HepG2 (cell line): Measurements from ENCODE around the gene VNN1. TPM values are rescaled to one million over a fixed set of nuclear protein-coding genes. Genes with fewer than 3 reads are reported as not detected.

Experiments
- ATAC-seq: fragments of 200-7000 bp; cut with Tn5 transposase; 3 replicates; pipeline ENCODE4 v1.9.1; 2020; ENCODE audit warnings: mild to moderate bottlenecking, moderate library complexity
- Bru-seq: library from RNA; stranded (reverse); fragments of 400-500 nt; gene quantifications from one replicate; lab custom pipeline; 2021; lab: Mats Ljungman, UMichigan
- BruChase-seq, 2 experiments: library from RNA; stranded (reverse); fragments of 400-500 nt; gene quantifications; one replicate each; lab custom pipeline; 2021; lab: Mats Ljungman, UMichigan
- BruUV-seq: library from RNA; stranded (reverse); fragments of 400-500 nt; replicated peaks from 2 replicates; lab custom pipeline; 2021; lab: Mats Ljungman, UMichigan
- CTCF ChIA-PET: fragments of 300-600 bp; formaldehyde crosslinking; extraction: SDS; loops from one replicate; lab custom pipeline; 2021; ENCODE audit warnings: low total read pairs, inconsistent platforms, low intra/inter-chr PET ratio; lab: Yijun Ruan, JAX
- POLR2A ChIA-PET: fragments of 350-600 bp; sonication (Branson Sonifier 250); formaldehyde crosslinking; loops from one replicate; lab custom pipeline; 2020; ENCODE audit warnings: antibody characterized with exemption, inconsistent platforms; lab: Yijun Ruan, JAX
- DNase-seq: peaks from one replicate; pipeline ENCODE4 v3.0.0-alpha.2; 2015; ENCODE audit warnings: low spot score
- FAIRE-seq: peaks from 3 replicates; lab custom pipeline; 2011; peaks lifted over from hg19 to GRCh38; lab: Jason Lieb, UNC
- H2AFZ ChIP-seq: one replicate; pipeline ENCODE4 v1.6.1; 2011; ENCODE audit warnings: low read length, inconsistent platforms
- H3K27ac ChIP-seq: fragments of 300-600 bp; 3 replicates; pipeline ENCODE4 v1.8.0; 2011; ENCODE audit warnings: mixed run types, mild to moderate bottlenecking, mixed read lengths, low read length, inconsistent platforms; ENCODE audit not compliant: insufficient read depth; ENCODE audit errors: extremely low read length
- H3K27me3 ChIP-seq, 2 experiments: fragments of 200-600 bp in 1 of 2; 2 replicates in 1 of 2; 3 replicates in 1 of 2; pipeline versions ENCODE4 v1.6.0 to v1.8.0; 2011; ENCODE audit warnings: low read length in 2 of 2, mild to moderate bottlenecking in 2 of 2, moderate library complexity in 2 of 2, inconsistent platforms in 1 of 2; ENCODE audit not compliant: insufficient read depth in 2 of 2, control insufficient read depth in 1 of 2
- H3K36me3 ChIP-seq, 2 experiments: fragments of 200-600 bp in 1 of 2; replicated peaks in 1 of 2; 2 replicates in 1 of 2; 3 replicates in 1 of 2; pipeline versions ENCODE4 v1.5.1 to v1.8.0; 2011; ENCODE audit warnings: low read length in 2 of 2, inconsistent platforms in 1 of 2; ENCODE audit not compliant: insufficient read depth in 2 of 2, control insufficient read depth in 1 of 2
- H3K4me1 ChIP-seq: 2 replicates; pipeline ENCODE4 v1.5.1; 2012; ENCODE audit warnings: low read length, inconsistent platforms; ENCODE audit not compliant: insufficient read depth
- H3K4me2 ChIP-seq: 2 replicates; pipeline ENCODE4 v1.6.0; 2011; ENCODE audit warnings: low read depth, low read length, inconsistent platforms
- H3K4me3 ChIP-seq, 3 experiments: fragments of 200-600 bp in 1 of 3; sonication (generic), shearing (Covaris generic) in 1 of 3; replicated peaks in 1 of 3; 2 replicates each; pipeline ENCODE4 v1.5.1; 2011 to 2016; ENCODE audit warnings: low read length in 3 of 3, inconsistent platforms in 2 of 3, low read depth in 2 of 3, mild to moderate bottlenecking in 2 of 3, control low read depth in 1 of 3, mixed read lengths in 1 of 3; ENCODE audit not compliant: insufficient read depth in 1 of 3
- H3K79me2 ChIP-seq: one replicate; pipeline ENCODE4 v1.6.1; 2011; ENCODE audit warnings: low read length, inconsistent platforms; ENCODE audit not compliant: insufficient read depth
- H3K9ac ChIP-seq: 2 replicates; pipeline ENCODE4 v1.6.0; 2011; ENCODE audit warnings: mild to moderate bottlenecking, low read depth, low read length, inconsistent platforms; ENCODE audit not compliant: insufficient read depth
- H3K9me3 ChIP-seq: 2 replicates; pipeline ENCODE4 v1.5.1; 2012; ENCODE audit warnings: mild to moderate bottlenecking, low read length
- H4K20me1 ChIP-seq: 2 replicates; pipeline ENCODE4 v1.6.0; 2011; ENCODE audit warnings: inconsistent platforms, mild to moderate bottlenecking, low read length, moderate library complexity; ENCODE audit not compliant: insufficient read depth
- CEBPB ChIP-seq: IDR thresholded peaks from 2 replicates; pipeline ENCODE4 v1.6.1; 2011; ENCODE audit warnings: low read depth, low read length, improper control_type of control experiment, borderline replicate concordance
- CHD2 ChIP-seq: IDR thresholded peaks from 2 replicates; pipeline ENCODE4 v1.6.1; 2011; ENCODE audit warnings: low read depth, low read length, improper control_type of control experiment
- FOXM1 ChIP-seq: sonication (generic); formaldehyde crosslinking; IDR thresholded peaks from 2 replicates; pipeline ENCODE4 v1.5.0; 2020; ENCODE audit warnings: missing genetic modification reagents
- HMG20A ChIP-seq: IDR thresholded peaks from 2 replicates; pipeline ENCODE4 v1.6.1; 2016; ENCODE audit warnings: borderline replicate concordance
- MAFF ChIP-seq: IDR thresholded peaks from 2 replicates; pipeline ENCODE4 v1.6.1; 2011; ENCODE audit warnings: low read depth, low read length, improper control_type of control experiment
- MXD4 ChIP-seq: IDR thresholded peaks from 2 replicates; pipeline ENCODE4 v1.6.1; 2016; ENCODE audit warnings: mild to moderate bottlenecking, missing biosample characterization, missing genetic modification reagents
- MXI1 ChIP-seq: IDR thresholded peaks from 3 replicates; pipeline ENCODE4 v1.6.1; 2012; ENCODE audit warnings: low read depth, low read length, inconsistent platforms, borderline replicate concordance
- RFX5 ChIP-seq: IDR thresholded peaks from 2 replicates; pipeline ENCODE4 v1.6.1; 2011; ENCODE audit warnings: low read depth, low read length, improper control_type of control experiment
- TFE3 ChIP-seq: IDR thresholded peaks from 2 replicates; pipeline ENCODE4 v1.6.1; 2016
- ZBED4 ChIP-seq: sonication (generic); formaldehyde crosslinking; IDR thresholded peaks from 2 replicates; pipeline ENCODE4 v1.4.0; 2020; ENCODE audit warnings: missing genetic modification reagents, borderline replicate concordance
- ZIK1 ChIP-seq: sonication (generic); formaldehyde crosslinking; IDR thresholded peaks from 2 replicates; pipeline ENCODE4 v1.5.0; 2020; ENCODE audit warnings: mild to moderate bottlenecking, low read depth, missing genetic modification reagents, borderline replicate concordance
- WGBS: methylation state at CpG from one replicate; pipeline ENCODE4 v1.1.6; 2017; ENCODE audit warnings: low lambda C conversion rate; 5-methylcytosine and 5-hydroxymethylcytosine counted together
- in situ Hi-C: cut with HindIII; loops from 2 replicates; pipeline ENCODE4 v1.10.0; 2017; ENCODE audit warnings: low pct_unique_long_range_greater_than_20kb; ENCODE audit not compliant: extremely low pct_ligation_motif_present
- intact Hi-C: fragments of 100-400 bp; cut with micrococcal nuclease; formaldehyde crosslinking; loops from one replicate; pipeline ENCODE4 v1.10.0; 2022; ENCODE audit not compliant: unreplicated experiment
- long read RNA-seq, 2 experiments: library from RNA in 1 of 2; library from polyadenylated mRNA in 1 of 2; stranded (forward) in 1 of 2; unstranded in 1 of 2; transcript quantifications; one replicate each; pipeline ENCODE4 v2.0.0, GENCODE V29; 2019 to 2022
- polyA minus RNA-seq, 3 experiments: library from RNA; depleted of rRNA, polyadenylated mRNA; stranded (reverse); fragments of >200 nt; gene quantifications; 2 replicates each; pipeline ENCODE4 v1.2.3, GENCODE V29; 2011; ENCODE audit warnings: low replicate concordance in 1 of 3
- polyA plus RNA-seq, 8 experiments: library from polyadenylated mRNA; depleted of rRNA in 3 of 8; stranded (reverse) in 7 of 8; unstranded in 1 of 8; fragments of >200 nt; fragmentation: Illumina TruSeq in 4 of 8; extraction: Trizol in 4 of 8; gene quantifications; 2 replicates each; pipeline versions ENCODE4 v1.2.1 to v1.2.3, GENCODE V29; 2011 to 2016; ENCODE audit warnings: low read depth in 4 of 8, missing spikeins in 1 of 8, mixed read lengths in 1 of 8; ENCODE audit not compliant: insufficient read depth in 1 of 8
- total RNA-seq, 5 experiments: library from RNA; depleted of rRNA; stranded (reverse); fragments of >200 nt; fragmentation: Illumina TruSeq; extraction: Trizol; gene quantifications; 2 replicates each; pipeline ENCODE4 v1.2.3, GENCODE V29; 2016; ENCODE audit warnings: low read depth in 1 of 5

VNN1 gene
- 0.41 and 0.62 TPM in 2 replicates for total RNA-seq (2016; rRNA removed; fragmentation: Illumina TruSeq; extraction: Trizol)
- not detected in 2 replicates for total RNA-seq (2016; cell fraction: cytosol; rRNA removed; fragmentation: Illumina TruSeq; extraction: Trizol; ENCODE audit: low read depth)
- total RNA-seq (2016; cell fraction: insoluble cytoplasmic fraction; rRNA removed; fragmentation: Illumina TruSeq; extraction: Trizol), result 0.45 and 0.61 TPM in 2 replicates
- 0.17 and 0.25 TPM in 2 replicates for total RNA-seq (2016; cell fraction: membrane; rRNA removed; fragmentation: Illumina TruSeq; extraction: Trizol)
- total RNA-seq (2016; cell fraction: nucleus; rRNA removed; fragmentation: Illumina TruSeq; extraction: Trizol), result 0.65 and 0.75 TPM in 2 replicates
- 4.0 and 11.7 TPM in 2 replicates for polyA plus RNA-seq (2011; rRNA removed)
- polyA plus RNA-seq (2011; cell fraction: cytosol; rRNA removed), result 1.6 and 9.6 TPM in 2 replicates
- 0.82 and 2.6 TPM in 2 replicates for polyA plus RNA-seq (2011; cell fraction: nucleus; rRNA removed)
- 17.1 and 20.8 TPM in 2 replicates for polyA plus RNA-seq (2012)
- 0.05 TPM in 1 of 2 replicates, not detected in the other for polyA plus RNA-seq (2016; cell fraction: cytosol; fragmentation: Illumina TruSeq; extraction: Trizol; ENCODE audit: low read depth)
- 0.44 and 0.53 TPM in 2 replicates for polyA plus RNA-seq (2016; cell fraction: insoluble cytoplasmic fraction; fragmentation: Illumina TruSeq; extraction: Trizol; ENCODE audit: low read depth)
- polyA plus RNA-seq (2016; cell fraction: membrane; fragmentation: Illumina TruSeq; extraction: Trizol; ENCODE audit: low read depth), result 0.08 and 0.13 TPM in 2 replicates
- polyA plus RNA-seq (2016; cell fraction: nucleus; fragmentation: Illumina TruSeq; extraction: Trizol; ENCODE audit: insufficient read depth, low read depth), result 1.2 and 1.5 TPM in 2 replicates
- polyA minus RNA-seq (2011; rRNA and poly(A)+ RNA removed; ENCODE audit: low replicate concordance), result 2.3 TPM in 1 of 2 replicates, not detected in the other
- polyA minus RNA-seq (2011; cell fraction: cytosol; rRNA and poly(A)+ RNA removed), result 1.6 and 6.7 TPM in 2 replicates
- 1.2 and 6.0 TPM in 2 replicates for polyA minus RNA-seq (2011; cell fraction: nucleus; rRNA and poly(A)+ RNA removed)
- Bru-seq, nascent RNA, result percentile 13 among the genes with signal in this experiment
- percentile 15 among the genes with signal in this experiment for BruChase-seq, experiment 1, labeled RNA remaining after a 6-hour chase
- BruChase-seq, experiment 2, labeled RNA remaining after a 2-hour chase, result percentile 10 among the genes with signal in this experiment
- long read RNA-seq, experiment 1, partial matches to known transcripts, result 0 of 3 reads
- long read RNA-seq, experiment 1, other reads (novel, unspliced or antisense), result 0 of 3 reads
- long read RNA-seq, experiment 2, result 0 reads

GRCh38 chr6:132713352-132714134 lies at the start of gene VNN1:
TSS of gene VNN1 (minus strand) at chr6:132714055. CDS start at chr6:132714035, 20 bp downstream.
- TF ChIP-seq MXD4 (CRISPR knock-in tag), result no peak
- no peak for TF ChIP-seq ZIK1 (CRISPR knock-in tag)
- no peak for TF ChIP-seq HMG20A (CRISPR knock-in tag)
- no peak for TF ChIP-seq TFE3 (CRISPR knock-in tag)
- peak; percentile 45; the same call in 1 of the 3 replicates for TF ChIP-seq MXI1
- peak; percentile 14; the same call in 1 of the 2 replicates for TF ChIP-seq MAFF
- peak; percentile 67; the same call in 1 of the 2 replicates for TF ChIP-seq CEBPB
- no peak for TF ChIP-seq FOXM1 (CRISPR knock-in tag)
- TF ChIP-seq ZBED4 (CRISPR knock-in tag), result no peak
- TF ChIP-seq CHD2, result no peak
- TF ChIP-seq RFX5, result peak; percentile 68; the same call in 1 of the 2 replicates
- no peaks in the 10 kb centered on the region for H4K20me1 ChIP-seq
- BruUV-seq, result no TSS peak
- ChIA-PET CTCF (no interaction called here), POLR2A (interaction anchor here (1.7 kb wide), 1 partner anchor 101 kb away, joined by 4 read pairs; the partner anchor contains the start of gene RPS12)
- DNase-seq (no peak), ATAC-seq (no peak), FAIRE-seq (no peak)
- H3K36me3 ChIP-seq, result no peaks in the 10 kb centered on the region
- H3K27me3 ChIP-seq, result no peaks in the 10 kb centered on the region
- H3K79me2 ChIP-seq, result no peaks in the 10 kb centered on the region
- in situ Hi-C loops (no loop called here), intact Hi-C loops (no loop called here)
- 33% methylated on average over 8 of the region's 8 CpGs for WGBS
- H2AFZ ChIP-seq, result no peak within 1 kb of the TSS
- H3K9ac ChIP-seq, result no peak within 1 kb of the TSS
- H3K27ac ChIP-seq, result no peak within 1 kb of the TSS
- no peaks in the 10 kb centered on the region for H3K9me3 ChIP-seq
- peaks cover 15% of the 10 kb centered on the region; the same call in 1 of the 2 replicates for H3K4me1 ChIP-seq
- H3K4me2 ChIP-seq, result peak within 1 kb of the TSS; percentile 34; the same call in 1 of the 2 replicates
- no peak within 1 kb of the TSS for H3K4me3 ChIP-seq
